Measurements from ENCODE around the gene ZNG1F.
"Not testable (repeated sequence)": the region's sequence is repeated elsewhere in the genome, so short reads cannot be mapped to it uniquely, and the experiment has no call there.

The ZNG1F gene

GRCh38 chr9:41082358-41082757 is 106.8 kb downstream of the ZNG1F start:
- FAIRE-seq = not testable (repeated sequence)
